Hepatocyte (in vitro differentiated cells): ENCODE measurements around the gene LOXHD1.

Experiments
- EZH2 ChIP-seq: fragments of 200-600 bp; sonication (generic); IDR thresholded peaks from 2 replicates; pipeline ENCODE4 v1.6.1; 2016; ENCODE audit warnings: antibody characterized with exemption, mild to moderate bottlenecking, borderline replicate concordance
- EZH2phosphoT487 ChIP-seq: fragments of 200-600 bp; sonication (generic); IDR thresholded peaks from one replicate; pipeline ENCODE4 v1.6.1; 2018; ENCODE audit warnings: antibody characterized with exemption, mild to moderate bottlenecking, low read depth, moderate library complexity; ENCODE audit not compliant: unreplicated experiment, severe bottlenecking
- TF ChIP-seq, protein P1 (sequence below): fragments of 200-600 bp; sonication (generic); IDR thresholded peaks from 2 replicates; pipeline ENCODE4 v1.5.1; 2016; ENCODE audit warnings: antibody characterized with exemption, mild to moderate bottlenecking; ENCODE audit not compliant: poor library complexity

DNA sequence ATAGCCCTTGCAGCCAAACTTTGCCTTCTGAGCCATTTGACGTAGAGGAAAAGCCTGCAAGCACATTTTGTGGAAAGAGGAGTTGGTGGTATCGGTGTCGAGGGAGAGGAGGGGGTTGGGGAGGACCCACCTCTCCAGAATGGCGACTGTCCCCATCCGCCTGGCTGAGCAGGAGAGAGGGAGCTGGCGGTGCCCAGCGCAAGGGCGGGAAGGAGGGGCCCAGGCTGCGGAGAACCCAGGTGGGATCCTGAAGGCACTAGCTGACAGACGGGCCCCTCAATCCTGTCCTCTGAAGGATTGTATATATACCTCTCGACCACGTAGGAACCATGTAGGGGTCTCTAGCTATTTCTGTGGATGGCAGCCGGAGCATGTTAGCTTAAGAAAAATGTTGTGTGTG, 200.3 kb downstream of the LOXHD1 start:
- TF ChIP-seq, protein P1, sequence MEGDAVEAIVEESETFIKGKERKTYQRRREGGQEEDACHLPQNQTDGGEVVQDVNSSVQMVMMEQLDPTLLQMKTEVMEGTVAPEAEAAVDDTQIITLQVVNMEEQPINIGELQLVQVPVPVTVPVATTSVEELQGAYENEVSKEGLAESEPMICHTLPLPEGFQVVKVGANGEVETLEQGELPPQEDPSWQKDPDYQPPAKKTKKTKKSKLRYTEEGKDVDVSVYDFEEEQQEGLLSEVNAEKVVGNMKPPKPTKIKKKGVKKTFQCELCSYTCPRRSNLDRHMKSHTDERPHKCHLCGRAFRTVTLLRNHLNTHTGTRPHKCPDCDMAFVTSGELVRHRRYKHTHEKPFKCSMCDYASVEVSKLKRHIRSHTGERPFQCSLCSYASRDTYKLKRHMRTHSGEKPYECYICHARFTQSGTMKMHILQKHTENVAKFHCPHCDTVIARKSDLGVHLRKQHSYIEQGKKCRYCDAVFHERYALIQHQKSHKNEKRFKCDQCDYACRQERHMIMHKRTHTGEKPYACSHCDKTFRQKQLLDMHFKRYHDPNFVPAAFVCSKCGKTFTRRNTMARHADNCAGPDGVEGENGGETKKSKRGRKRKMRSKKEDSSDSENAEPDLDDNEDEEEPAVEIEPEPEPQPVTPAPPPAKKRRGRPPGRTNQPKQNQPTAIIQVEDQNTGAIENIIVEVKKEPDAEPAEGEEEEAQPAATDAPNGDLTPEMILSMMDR, result no peak
- no peak for TF ChIP-seq EZH2
- no peak for TF ChIP-seq EZH2phosphoT487
